Stomach (tissue), 9 donors: Measurements from ENCODE around the gene COL6A3. TPM values are rescaled to one million over a fixed set of nuclear protein-coding genes. Genes with fewer than 3 reads are reported as not detected.

Experiments used
- DNase-seq, 2 donors: peaks; one replicate each; pipeline versions ENCODE4 v3.0.0 to v3.0.0-alpha.2; 2013 to 2019
- H3K27ac ChIP-seq, 5 donors: fragments of 200-600 bp in 4 of 5; sonication (generic) in 4 of 5; one replicate each; pipeline ENCODE4 v1.5.1; 2013 to 2019; ENCODE audit warnings: mild to moderate bottlenecking in 1 of 5, moderate library complexity in 1 of 5
- H3K27me3 ChIP-seq, 3 donors: fragments of 200-600 bp; sonication (generic); one replicate each; pipeline ENCODE4 v1.5.1; 2017 to 2019; ENCODE audit warnings: mixed run types in 1 of 3
- H3K36me3 ChIP-seq, 4 donors: fragments of 200-600 bp; sonication (generic); 1 replicate in 3 of 4; 2 replicates in 1 of 4; pipeline ENCODE4 v1.5.1; 2016 to 2019
- H3K4me1 ChIP-seq, 4 donors: fragments of 200-600 bp; sonication (generic); one replicate each; pipeline ENCODE4 v1.5.1; 2016 to 2019
- H3K4me3 ChIP-seq, 4 donors: fragments of 200-600 bp; sonication (generic) in 3 of 4; one replicate each; pipeline ENCODE4 v1.5.1; 2016 to 2019; ENCODE audit warnings: mild to moderate bottlenecking in 1 of 4
- H3K9me3 ChIP-seq, 4 donors: fragments of 200-600 bp; sonication (generic); one replicate each; pipeline ENCODE4 v1.5.1; 2016 to 2019
- EP300 ChIP-seq: sonication (generic); formaldehyde crosslinking; IDR thresholded peaks from one replicate; pipeline ENCODE4 v1.6.1; 2017; ENCODE audit warnings: antibody characterized with exemption
- POLR2A ChIP-seq, 4 donors: fragments of 450-650 bp; IDR thresholded peaks; one replicate each; pipeline ENCODE4 v1.6.1; 2016; ENCODE audit warnings: antibody characterized with exemption in 4 of 4, control low read depth in 2 of 4, mild to moderate bottlenecking in 1 of 4, moderate library complexity in 1 of 4
- POLR2AphosphoS5 ChIP-seq, 3 donors: sonication (generic); formaldehyde crosslinking; IDR thresholded peaks; one replicate each; pipeline ENCODE4 v1.6.1; 2016; ENCODE audit warnings: antibody characterized with exemption in 3 of 3
- WGBS, 5 donors: extraction: QIAGEN DNeasy Blood & Tissue Kit in 3 of 5; methylation state at CpG; one replicate each; pipeline versions ENCODE4 v1.1.5 to v1.1.7; 2013 to 2018; 5-methylcytosine and 5-hydroxymethylcytosine counted together
- intact Hi-C: fragments of 100-400 bp; cut with DNase I; formaldehyde crosslinking; loops from one replicate; pipeline ENCODE4 v1.15.1; 2023; ENCODE audit warnings: low total_unique reads
- polyA plus RNA-seq, 3 donors: library from polyadenylated mRNA; stranded (reverse); fragments of 200-250 nt; gene quantifications; one replicate each; pipeline ENCODE4 v1.2.3, GENCODE V29; 2013
- total RNA-seq, 5 donors: library from RNA; depleted of rRNA; stranded (reverse); fragments of >200 nt; gene quantifications; one replicate each; pipeline versions ENCODE4 v1.1.0 to v1.2.3, GENCODE V29; 2014 to 2016
- TF ChIP-seq, protein P1 (sequence below), 7 experiments: fragments of 450-650 bp in 4 of 7; fragments of 200-600 bp in 3 of 7; sonication (generic) in 3 of 7; IDR thresholded peaks; one replicate each; pipeline ENCODE4 v1.5.1; 2016 to 2019; ENCODE audit warnings: antibody characterized with exemption in 7 of 7, control low read depth in 2 of 7, mild to moderate bottlenecking in 1 of 7
- donor health status: healthy with polysubstance abuse.
- donor health status: Bipolar disorder and iron deficiency.
- donor health status: healthy.

Gene COL6A3
- total and polyA plus RNA-seq, 8 donors: 9.3 to 411 (median 105) TPM

DNA sequence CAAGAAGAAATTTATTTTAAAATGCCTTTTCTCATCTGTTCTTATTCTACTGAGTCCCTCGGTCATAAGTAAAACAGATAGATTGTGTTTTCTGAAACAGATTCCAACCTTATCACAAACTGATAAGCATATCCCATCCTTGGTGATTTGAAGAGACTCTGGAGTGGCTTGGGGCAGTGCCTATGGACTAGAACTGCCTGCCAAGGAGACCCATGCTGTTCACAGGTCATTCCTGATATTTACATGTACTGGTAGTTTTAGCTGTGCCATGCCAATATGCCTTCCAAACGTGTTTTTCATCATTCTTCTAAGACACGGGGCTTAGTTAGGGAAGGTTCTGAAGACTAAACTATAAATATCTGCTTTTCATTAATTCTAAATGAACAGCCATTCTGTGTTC is 11.4 kb upstream of the COL6A3 start:
- 45 to 50% (median 49%) methylated on average over 3 of the region's 3 CpGs for WGBS, 5 donors
- DNase-seq: no peak
- no peak overlapping the region for H3K4me3 ChIP-seq
- no peaks in the 10 kb centered on the region for H3K36me3 ChIP-seq
- no peaks in the 10 kb centered on the region for H3K9me3 ChIP-seq
- H3K4me1 ChIP-seq: peaks cover 9 to 12% (median 10%) of the 10 kb centered on the region in 4 donors
- no peak overlapping the region for H3K27ac ChIP-seq
- no peak for TF ChIP-seq POLR2A (IDR thresholded peaks at IDR 0.05)
- no peak for TF ChIP-seq POLR2AphosphoS5 (IDR thresholded peaks at IDR 0.05)
- TF ChIP-seq, protein P1, sequence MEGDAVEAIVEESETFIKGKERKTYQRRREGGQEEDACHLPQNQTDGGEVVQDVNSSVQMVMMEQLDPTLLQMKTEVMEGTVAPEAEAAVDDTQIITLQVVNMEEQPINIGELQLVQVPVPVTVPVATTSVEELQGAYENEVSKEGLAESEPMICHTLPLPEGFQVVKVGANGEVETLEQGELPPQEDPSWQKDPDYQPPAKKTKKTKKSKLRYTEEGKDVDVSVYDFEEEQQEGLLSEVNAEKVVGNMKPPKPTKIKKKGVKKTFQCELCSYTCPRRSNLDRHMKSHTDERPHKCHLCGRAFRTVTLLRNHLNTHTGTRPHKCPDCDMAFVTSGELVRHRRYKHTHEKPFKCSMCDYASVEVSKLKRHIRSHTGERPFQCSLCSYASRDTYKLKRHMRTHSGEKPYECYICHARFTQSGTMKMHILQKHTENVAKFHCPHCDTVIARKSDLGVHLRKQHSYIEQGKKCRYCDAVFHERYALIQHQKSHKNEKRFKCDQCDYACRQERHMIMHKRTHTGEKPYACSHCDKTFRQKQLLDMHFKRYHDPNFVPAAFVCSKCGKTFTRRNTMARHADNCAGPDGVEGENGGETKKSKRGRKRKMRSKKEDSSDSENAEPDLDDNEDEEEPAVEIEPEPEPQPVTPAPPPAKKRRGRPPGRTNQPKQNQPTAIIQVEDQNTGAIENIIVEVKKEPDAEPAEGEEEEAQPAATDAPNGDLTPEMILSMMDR (IDR thresholded peaks at IDR 0.05): no peak
- TF ChIP-seq EP300: no peak
- intact Hi-C loops: no loop called here
- peaks cover 0 to 25% (median 0%) of the 10 kb centered on the region in 3 donors for H3K27me3 ChIP-seq

DNA sequence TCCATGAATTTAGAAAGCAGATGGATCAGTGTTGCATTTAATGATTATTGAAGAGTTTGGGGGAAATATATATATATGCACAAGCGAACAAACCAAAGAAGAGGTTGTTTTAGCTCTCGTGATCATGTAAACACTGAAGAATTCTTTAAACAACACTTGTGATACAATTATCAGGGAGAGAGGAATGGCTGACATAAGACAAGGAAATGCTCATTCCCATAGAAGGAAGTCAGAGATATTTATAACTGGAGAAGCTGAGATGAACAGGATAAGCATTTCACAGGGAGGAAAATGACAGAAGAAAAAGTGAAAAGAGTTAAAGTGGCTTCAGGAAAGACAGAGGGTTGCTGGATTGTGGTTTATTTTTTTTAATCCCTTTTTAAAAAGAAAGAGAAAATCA is 10.6 kb upstream of the COL6A3 start:
- H3K27me3 ChIP-seq: peaks cover 0 to 25% (median 0%) of the 10 kb centered on the region in 3 donors
- no peaks in the 10 kb centered on the region for H3K36me3 ChIP-seq
- WGBS, 5 donors: 75 to 88% (median 83%) methylated on average over 2 of the region's 2 CpGs
- H3K9me3 ChIP-seq: no peaks in the 10 kb centered on the region
- no peak for DNase-seq
- H3K27ac ChIP-seq: no peak overlapping the region
- intact Hi-C loops: no loop called here
- peaks cover 9 to 12% (median 10%) of the 10 kb centered on the region in 4 donors for H3K4me1 ChIP-seq
- no peak overlapping the region for H3K4me3 ChIP-seq
- TF ChIP-seq, protein P1 (IDR thresholded peaks at IDR 0.05): no peak

DNA sequence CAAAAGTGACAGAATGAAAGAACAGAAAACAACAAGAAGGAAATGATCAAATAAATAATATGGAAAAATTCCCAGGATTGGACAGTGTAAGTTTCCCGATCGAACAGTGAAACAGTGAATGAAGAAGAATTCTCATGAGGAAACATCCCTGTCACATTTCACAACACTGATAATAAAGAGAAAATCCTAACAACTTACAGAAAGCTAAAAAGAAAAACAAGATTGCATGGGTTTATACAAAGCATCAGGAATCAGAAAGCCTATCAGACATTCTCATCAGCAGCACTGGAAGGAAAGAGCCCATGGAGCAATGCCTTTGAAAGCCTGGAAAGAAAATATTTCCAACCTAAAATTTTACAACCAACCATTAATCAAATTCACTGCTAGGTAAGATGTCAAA is 9.9 kb upstream of the COL6A3 start:
- intact Hi-C loops: no loop called here
- WGBS, 5 donors: 85 to 96% (median 93%) methylated on average over 2 of the region's 2 CpGs
- Histone ChIP-seq H3K9me3 (no peaks in the 10 kb centered on the region), H3K27me3 (peaks cover 0 to 22% (median 0%) of the 10 kb centered on the region in 3 donors), H3K4me1 (peaks cover 9 to 12% (median 10%) of the 10 kb centered on the region in 4 donors), H3K4me3 (no peak overlapping the region), H3K36me3 (no peaks in the 10 kb centered on the region), H3K27ac (no peak overlapping the region)
- TF ChIP-seq EP300 (no peak), POLR2AphosphoS5 (IDR thresholded peaks at IDR 0.05) (no peak), POLR2A (IDR thresholded peaks at IDR 0.05) (no peak)
- TF ChIP-seq, protein P1 (IDR thresholded peaks at IDR 0.05): no peak
- no peak for DNase-seq

- DNase-seq: no peak
- Histone ChIP-seq H3K4me1 (peaks cover 9 to 12% (median 10%) of the 10 kb centered on the region in 4 donors), H3K27me3 (peaks cover 0 to 10% (median 0%) of the 10 kb centered on the region in 3 donors), H3K36me3 (no peaks in the 10 kb centered on the region), H3K4me3 (no peak overlapping the region), H3K27ac (peak overlapping the region in 3 of 5 donors; percentile 71 to 72 (median 71)), H3K9me3 (no peaks in the 10 kb centered on the region)
- 78 to 84% (median 83%) methylated on average over 10 of the region's 10 CpGs for WGBS, 5 donors
- intact Hi-C loops: no loop called here
- TF ChIP-seq EP300: no peak
- TF ChIP-seq POLR2AphosphoS5 (IDR thresholded peaks at IDR 0.05): no peak
- TF ChIP-seq, protein P1 (IDR thresholded peaks at IDR 0.05): no peak
- no peak for TF ChIP-seq POLR2A (IDR thresholded peaks at IDR 0.05)
Observed at GRCh38 chr2:237422309-237422708, 8.3 kb upstream of the COL6A3 start.
